ENCODE data around the gene KLC1. TPM values are rescaled to one million over a fixed set of nuclear protein-coding genes. Genes with fewer than 3 reads are reported as not detected.

Gene KLC1
- total RNA-seq, 1 donor: 212 TPM

GRCh38 chr14:103706551-103707328 lies 77.7 kb downstream of the KLC1 start:
- no peak overlapping the region for H3K4me3 ChIP-seq (ENCODE audit: low read depth, low read length)
- TF ChIP-seq CTCF (IDR thresholded peaks at IDR 0.05; ENCODE audit: insufficient read depth, low read length): no peak
- no peak for DNase-seq (ENCODE audit: low read depth)

- no peak overlapping the region for H3K4me3 ChIP-seq (ENCODE audit: low read depth, low read length)
- TF ChIP-seq CTCF (IDR thresholded peaks at IDR 0.05; ENCODE audit: insufficient read depth, low read length): no peak
- no peak for DNase-seq (ENCODE audit: low read depth)
These were observed 78.6 kb downstream of the KLC1 start for GRCh38 chr14:103707329-103708263.

GRCh38 chr14:103708750-103709187 lies 79.8 kb downstream of the KLC1 start:
- TF ChIP-seq CTCF (IDR thresholded peaks at IDR 0.05; ENCODE audit: insufficient read depth, low read length): no peak
- no peak for DNase-seq (ENCODE audit: low read depth)

GRCh38 chr14:103709814-103710213 lies 80.8 kb downstream of the KLC1 start:
- no peak overlapping the region for H3K4me3 ChIP-seq (ENCODE audit: low read depth, low read length)
- DNase-seq (ENCODE audit: low read depth): no peak
- no peak for TF ChIP-seq CTCF (IDR thresholded peaks at IDR 0.05; ENCODE audit: insufficient read depth, low read length)

More at GRCh38 chr14:103708750-103709187, 79.8 kb downstream of the KLC1 start:
- H3K4me3 ChIP-seq (ENCODE audit: low read depth, low read length): no peak overlapping the region

- no peak for TF ChIP-seq CTCF (IDR thresholded peaks at IDR 0.05; ENCODE audit: insufficient read depth, low read length)
- no peak for DNase-seq (ENCODE audit: low read depth)
- H3K4me3 ChIP-seq (ENCODE audit: low read depth, low read length): no peak overlapping the region
These were observed 81.9 kb downstream of the KLC1 start for GRCh38 chr14:103710771-103711377.
